ENCODE results near the gene ACSS1. TPM values are rescaled to one million over a fixed set of nuclear protein-coding genes. Genes with fewer than 3 reads are reported as not detected.

ACSS1 gene
- total RNA-seq, 1 donor from 2014 or later: 0.27 TPM

- H3K4me3 ChIP-seq (ENCODE audit: insufficient read depth, low read depth, low read length): no peak overlapping the region
- peaks cover 12% of the 10 kb centered on the region for H3K36me3 Mint-ChIP-seq (ENCODE audit: low read depth, unreplicated experiment)
- no peaks in the 10 kb centered on the region for H3K36me3 ChIP-seq (ENCODE audit: insufficient read depth, low read length)
- no peak overlapping the region for H3K4me3 Mint-ChIP-seq (ENCODE audit: unreplicated experiment)
- H2AFZ ChIP-seq (ENCODE audit: low read depth, low read length): no peak overlapping the region
- H3K9me3 ChIP-seq (ENCODE audit: insufficient read depth, low read depth, low read length): no peaks in the 10 kb centered on the region
- no peak overlapping the region for H3K27ac Mint-ChIP-seq (ENCODE audit: unreplicated experiment)
- H3K79me2 ChIP-seq (ENCODE audit: insufficient read depth, low read length): no peaks in the 10 kb centered on the region
- no peaks in the 10 kb centered on the region for H3K4me1 ChIP-seq (ENCODE audit: insufficient read depth, low read length)
- DNase-seq (ENCODE audit: low read depth): no peak
- no peaks in the 10 kb centered on the region for H3K27me3 ChIP-seq (ENCODE audit: insufficient read depth, low read length)
- no peak overlapping the region for H3K9ac ChIP-seq (ENCODE audit: low read length)
- H3K9me3 Mint-ChIP-seq (ENCODE audit: unreplicated experiment): no peaks in the 10 kb centered on the region
- no peaks in the 10 kb centered on the region for H3K27me3 Mint-ChIP-seq (ENCODE audit: low read depth, unreplicated experiment)
- H3K4me2 ChIP-seq (ENCODE audit: low read length): no peak overlapping the region
- H3K27ac ChIP-seq (ENCODE audit: low read depth, low read length): no peak overlapping the region
- no peak for FAIRE-seq
- no peaks in the 10 kb centered on the region for H4K20me1 ChIP-seq (ENCODE audit: insufficient read depth, low read length)
- no peak for TF ChIP-seq CTCF (IDR thresholded peaks at IDR 0.05; ENCODE audit: insufficient read depth, low read depth, low read length)
- no peak for TF ChIP-seq EZH2 (IDR thresholded peaks at IDR 0.05; ENCODE audit: insufficient read depth, low read length)
- H3K4me1 Mint-ChIP-seq (ENCODE audit: low read depth, unreplicated experiment): no peaks in the 10 kb centered on the region
These were observed 100.5 kb downstream of the ACSS1 start for GRCh38 chr20:24957326-24958016.

Other genes with a start within 250 kb of the ACSS1 start
- gene CST7, start 108.9 kb downstream of the ACSS1 start, total RNA-seq: 0.25 TPM in 1 of 2 replicates, not detected in the other
- 110 and 114 TPM in 2 replicates for gene APMAP, start 65.4 kb downstream of the ACSS1 start, total RNA-seq
- not detected in 2 replicates for gene VSX1, start 24.0 kb upstream of the ACSS1 start, total RNA-seq
- gene ENTPD6, start 137.6 kb upstream of the ACSS1 start, total RNA-seq: 50.7 and 57.8 TPM in 2 replicates
- 199 and 206 TPM in 2 replicates for gene PYGB, start 189.9 kb upstream of the ACSS1 start, total RNA-seq

All from astrocyte (in vitro differentiated cells and primary cell).